OCI-LY1 (cell line): ENCODE measurements around the gene TMEM187.

Source experiments
- EZH2 ChIP-seq: fragments of 200-600 bp; sonication (generic), shearing (Covaris generic); IDR thresholded peaks from 2 replicates; pipeline ENCODE4 v1.8.0; 2017; ENCODE audit warnings: borderline replicate concordance, mixed run types, mild to moderate bottlenecking, antibody characterized with exemption, low read length, moderate library complexity, mixed read lengths
- TF ChIP-seq, protein P1 (sequence below): fragments of 200-600 bp; sonication (generic), shearing (Covaris generic); IDR thresholded peaks from 2 replicates; pipeline ENCODE4 v1.5.1; 2017; ENCODE audit warnings: mild to moderate bottlenecking, antibody characterized with exemption, low read length, moderate library complexity, mixed read lengths

DNA sequence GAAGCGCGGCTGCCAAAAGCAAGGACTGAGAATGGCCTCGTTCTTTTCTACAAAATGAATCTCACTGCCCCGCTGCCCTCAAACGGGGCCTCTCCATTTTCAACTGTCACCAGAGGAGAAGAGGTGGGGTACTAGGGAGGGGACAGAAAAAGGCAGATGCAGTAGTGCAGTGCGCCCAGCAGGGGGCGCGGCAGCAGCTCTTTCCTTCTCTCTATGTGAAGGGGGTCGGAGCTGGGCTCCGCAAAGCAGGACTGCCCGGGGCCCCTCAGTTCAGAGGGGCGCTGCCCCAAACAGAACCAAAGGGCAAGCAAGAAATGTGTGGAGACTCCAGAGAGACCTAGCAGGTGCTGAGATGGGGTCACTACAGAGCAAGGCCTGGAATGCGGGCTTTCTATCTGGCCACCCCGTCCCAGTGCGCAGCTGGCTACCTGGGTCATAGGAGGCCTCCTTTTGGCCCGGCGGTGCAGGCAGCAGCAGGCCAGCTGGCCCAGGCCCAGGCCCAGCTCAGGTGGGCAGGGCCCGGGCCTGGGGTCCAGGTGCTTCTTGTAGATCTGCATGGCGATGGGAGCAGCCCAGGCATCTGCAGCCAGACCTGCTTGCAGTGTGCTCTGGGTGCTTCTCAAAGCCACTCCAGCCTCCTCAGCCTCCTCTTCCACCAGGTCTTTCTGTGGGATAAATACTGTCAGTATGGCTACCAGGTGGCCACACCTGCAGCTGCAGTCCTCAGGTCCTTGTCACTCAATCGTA lies 41.2 kb downstream of the TMEM187 start:
- TF ChIP-seq, protein P1, sequence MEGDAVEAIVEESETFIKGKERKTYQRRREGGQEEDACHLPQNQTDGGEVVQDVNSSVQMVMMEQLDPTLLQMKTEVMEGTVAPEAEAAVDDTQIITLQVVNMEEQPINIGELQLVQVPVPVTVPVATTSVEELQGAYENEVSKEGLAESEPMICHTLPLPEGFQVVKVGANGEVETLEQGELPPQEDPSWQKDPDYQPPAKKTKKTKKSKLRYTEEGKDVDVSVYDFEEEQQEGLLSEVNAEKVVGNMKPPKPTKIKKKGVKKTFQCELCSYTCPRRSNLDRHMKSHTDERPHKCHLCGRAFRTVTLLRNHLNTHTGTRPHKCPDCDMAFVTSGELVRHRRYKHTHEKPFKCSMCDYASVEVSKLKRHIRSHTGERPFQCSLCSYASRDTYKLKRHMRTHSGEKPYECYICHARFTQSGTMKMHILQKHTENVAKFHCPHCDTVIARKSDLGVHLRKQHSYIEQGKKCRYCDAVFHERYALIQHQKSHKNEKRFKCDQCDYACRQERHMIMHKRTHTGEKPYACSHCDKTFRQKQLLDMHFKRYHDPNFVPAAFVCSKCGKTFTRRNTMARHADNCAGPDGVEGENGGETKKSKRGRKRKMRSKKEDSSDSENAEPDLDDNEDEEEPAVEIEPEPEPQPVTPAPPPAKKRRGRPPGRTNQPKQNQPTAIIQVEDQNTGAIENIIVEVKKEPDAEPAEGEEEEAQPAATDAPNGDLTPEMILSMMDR, result peak; percentile 80
- no peak for TF ChIP-seq EZH2
